Activated naive CD4-positive, alpha-beta T cell treated with anti-CD3 and anti-CD28 coated beads for 36 hours (primary cell): Measurements from ENCODE around the gene SPATA25. TPM values are rescaled to one million over a fixed set of nuclear protein-coding genes. Genes with fewer than 3 reads are reported as not detected.
"Not testable (repeated sequence)": the region's sequence is repeated elsewhere in the genome, so short reads cannot be mapped to it uniquely, and the experiment has no call there.

Experiments
- CTCF ChIA-PET: fragments of 350-600 bp; sonication (Branson Sonifier 250); formaldehyde crosslinking; loops from one replicate; lab custom pipeline; 2021; ENCODE audit warnings: antibody characterized with exemption; lab: Charles Lee
- DNase-seq: peaks from one replicate; pipeline ENCODE4 v3.0.0-alpha.2; 2020
- H3K27ac Mint-ChIP-seq: one replicate; pipeline ENCODE4 v1.8.0; 2021; ENCODE audit warnings: mild to moderate bottlenecking, mixed read lengths
- H3K27me3 Mint-ChIP-seq: one replicate; pipeline ENCODE4 v1.8.0; 2021; ENCODE audit warnings: low read depth, mixed read lengths
- H3K36me3 Mint-ChIP-seq: one replicate; pipeline ENCODE4 v1.8.0; 2021; ENCODE audit warnings: low read depth, mixed read lengths
- H3K4me1 Mint-ChIP-seq: one replicate; pipeline ENCODE4 v1.8.0; 2021; ENCODE audit warnings: low read depth, mixed read lengths
- H3K4me3 Mint-ChIP-seq: one replicate; pipeline ENCODE4 v1.8.0; 2021; ENCODE audit warnings: mild to moderate bottlenecking, moderate library complexity, mixed read lengths
- H3K9me3 Mint-ChIP-seq: one replicate; pipeline ENCODE4 v1.8.0; 2021; ENCODE audit warnings: mixed read lengths
- intact Hi-C: fragments of 100-400 bp; cut with micrococcal nuclease; formaldehyde crosslinking; loops from one replicate; pipeline ENCODE4 v1.15.1; 2023
- total RNA-seq, 2 experiments: library from RNA; stranded (reverse); gene quantifications; one replicate each; pipeline ENCODE4 v1.2.3, GENCODE V29; 2021

SPATA25 gene
- total RNA-seq, 2 experiments from 2014 or later, result 0.38 to 0.52 TPM

DNA sequence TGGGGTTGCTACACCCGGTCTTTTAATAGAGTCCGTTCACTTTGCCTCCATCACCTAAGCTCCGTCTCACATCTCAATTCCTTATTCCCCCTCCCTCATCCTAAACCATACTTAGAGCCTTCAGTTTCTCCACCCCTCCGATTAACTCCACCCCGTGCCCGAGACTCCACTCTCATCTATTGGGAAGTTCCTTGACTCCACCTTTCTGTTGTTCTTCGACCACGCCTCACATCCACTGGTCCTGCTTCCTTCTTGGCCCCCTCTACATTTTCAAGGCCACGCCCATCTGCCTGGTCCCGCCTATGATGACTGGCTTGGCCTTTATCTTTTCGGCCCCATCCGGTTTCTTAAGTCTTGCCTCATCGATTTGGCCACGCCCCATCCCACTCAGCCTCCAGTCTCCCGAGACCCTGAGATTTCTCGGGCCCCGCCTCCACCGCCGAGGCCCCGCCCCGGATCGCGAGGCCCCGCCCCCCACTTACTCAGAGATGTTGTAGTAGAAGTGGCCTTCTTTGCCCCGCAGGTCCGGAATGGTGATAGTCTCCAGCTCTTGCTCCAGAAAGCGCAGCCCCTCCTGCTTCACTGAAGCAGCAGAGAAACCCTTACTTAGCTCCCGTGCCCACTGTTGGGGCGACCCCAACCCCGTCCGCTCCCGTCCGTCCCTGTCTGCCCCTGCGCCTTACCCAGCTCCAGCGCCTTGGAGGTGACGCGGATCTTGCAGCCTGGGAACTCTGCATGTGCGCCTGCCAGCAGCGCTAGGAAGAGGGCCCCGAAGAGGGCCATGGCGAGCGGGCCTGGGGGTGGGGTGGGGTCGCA is 23.5 kb upstream of the SPATA25 start:
- peak overlapping the region; percentile 82 for H3K4me3 Mint-ChIP-seq
- peak overlapping the region; percentile 25 for H3K27ac Mint-ChIP-seq
- no peaks in the 10 kb centered on the region for H3K36me3 Mint-ChIP-seq
- no peaks in the 10 kb centered on the region for H3K9me3 Mint-ChIP-seq
- intact Hi-C loops, result loop anchor here (1.0 kb wide), 4 partner anchors 20 to 61 kb away; partner anchors contain the start of genes ACOT8, CTSA, NEURL2 and ZNF335
- CTCF ChIA-PET, result interaction anchor here (1.4 to 2.9 kb wide), 2 partner anchors 21 to 112 kb away, joined by 3 to 7 read pairs; partner anchors contain the start of genes CTSA and NEURL2
- DNase-seq, result peak; percentile 97
- H3K4me1 Mint-ChIP-seq, result peaks cover 20% of the 10 kb centered on the region
- H3K27me3 Mint-ChIP-seq, result peaks cover 16% of the 10 kb centered on the region

DNA sequence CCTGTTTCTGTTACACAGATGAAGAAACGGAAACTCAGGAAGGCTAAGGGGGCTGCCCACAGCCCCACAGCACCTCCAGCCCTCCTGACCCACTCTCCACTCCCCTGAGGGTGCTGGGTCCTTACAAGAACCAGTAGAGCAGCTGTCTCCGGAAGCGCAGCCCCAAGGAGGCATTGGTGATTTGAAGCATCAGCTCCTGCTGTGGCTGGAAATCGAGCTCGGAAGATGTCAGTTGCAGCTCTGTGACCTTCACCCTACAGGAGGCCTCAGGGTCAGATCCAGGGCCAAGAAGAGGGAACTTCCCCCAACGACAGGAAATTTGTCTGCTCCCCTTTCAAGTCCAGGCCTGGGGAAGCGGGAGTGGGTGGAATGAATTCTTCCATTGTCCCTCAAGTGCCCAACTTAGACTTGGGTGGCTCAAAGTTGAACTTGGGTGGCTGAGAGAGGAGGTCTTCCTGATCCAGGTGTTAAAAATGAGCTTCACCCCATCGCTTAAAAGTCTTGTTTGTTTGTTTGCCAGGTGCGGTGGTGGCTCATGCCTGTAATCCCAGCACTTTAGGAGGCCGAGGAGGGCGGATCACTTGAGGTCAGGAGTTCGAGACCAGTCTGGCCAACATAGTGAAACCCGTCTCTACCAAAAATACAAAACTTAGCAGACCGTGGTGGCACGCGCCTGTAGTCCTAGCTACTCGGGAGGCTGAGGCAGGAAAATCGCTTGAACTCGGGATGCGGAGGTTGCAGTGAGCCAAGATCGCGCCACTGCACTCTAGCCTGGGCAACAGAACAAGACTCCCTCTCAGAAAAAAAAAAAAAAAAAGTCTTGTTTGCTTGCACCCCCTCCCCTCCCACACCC is 22.6 kb upstream of the SPATA25 start:
- intact Hi-C loops, result loop anchor here (1.0 kb wide), 3 partner anchors 19 to 62 kb away; partner anchors contain the start of genes ACOT8, CTSA, NEURL2 and ZNF335
- H3K4me3 Mint-ChIP-seq, result peak overlapping the region; percentile 82
- H3K36me3 Mint-ChIP-seq, result no peaks in the 10 kb centered on the region
- peaks cover 14% of the 10 kb centered on the region for H3K27me3 Mint-ChIP-seq
- no peaks in the 10 kb centered on the region for H3K9me3 Mint-ChIP-seq
- peaks cover 20% of the 10 kb centered on the region for H3K4me1 Mint-ChIP-seq
- CTCF ChIA-PET, result interaction anchor here (0.7 to 2.9 kb wide), 3 partner anchors 20 to 112 kb away, joined by 3 to 7 read pairs (median 3); partner anchors contain the start of genes CTSA and NEURL2
- DNase-seq, result no peak
- H3K27ac Mint-ChIP-seq, result no peak overlapping the region

DNA sequence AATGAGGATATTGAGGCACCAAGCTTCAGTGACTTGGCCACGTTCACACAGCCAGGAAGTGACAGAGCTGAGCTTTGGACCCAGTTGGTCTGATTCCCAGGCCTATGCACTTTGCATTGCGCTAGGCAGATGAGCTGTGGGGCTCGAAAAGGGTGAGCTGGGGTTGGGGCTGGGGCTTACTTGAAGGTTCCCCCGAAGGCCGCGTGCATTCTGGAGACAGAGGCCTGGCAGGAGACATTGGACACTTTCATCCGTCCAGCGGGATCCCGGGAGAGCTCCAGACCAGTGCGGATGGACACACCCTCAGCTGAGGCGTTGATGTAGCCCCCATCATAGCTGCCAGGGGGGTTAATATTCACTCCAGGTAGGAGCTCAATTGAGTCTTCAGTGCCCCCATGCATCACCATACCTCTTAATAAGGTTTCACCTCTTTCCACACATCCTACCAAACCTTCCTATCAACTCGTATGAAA is 21.9 kb upstream of the SPATA25 start:
- CTCF ChIA-PET, result interaction anchor here (0.7 to 2.9 kb wide), 3 partner anchors 19 to 111 kb away, joined by 3 to 7 read pairs (median 3); partner anchors contain the start of genes CTSA and NEURL2
- intact Hi-C loops, result no loop called here
- H3K4me3 Mint-ChIP-seq, result no peak overlapping the region
- H3K27me3 Mint-ChIP-seq, result peaks cover 11% of the 10 kb centered on the region
- no peaks in the 10 kb centered on the region for H3K9me3 Mint-ChIP-seq
- H3K4me1 Mint-ChIP-seq, result peaks cover 20% of the 10 kb centered on the region
- H3K36me3 Mint-ChIP-seq, result no peaks in the 10 kb centered on the region
- no peak for DNase-seq
- H3K27ac Mint-ChIP-seq, result no peak overlapping the region

DNA sequence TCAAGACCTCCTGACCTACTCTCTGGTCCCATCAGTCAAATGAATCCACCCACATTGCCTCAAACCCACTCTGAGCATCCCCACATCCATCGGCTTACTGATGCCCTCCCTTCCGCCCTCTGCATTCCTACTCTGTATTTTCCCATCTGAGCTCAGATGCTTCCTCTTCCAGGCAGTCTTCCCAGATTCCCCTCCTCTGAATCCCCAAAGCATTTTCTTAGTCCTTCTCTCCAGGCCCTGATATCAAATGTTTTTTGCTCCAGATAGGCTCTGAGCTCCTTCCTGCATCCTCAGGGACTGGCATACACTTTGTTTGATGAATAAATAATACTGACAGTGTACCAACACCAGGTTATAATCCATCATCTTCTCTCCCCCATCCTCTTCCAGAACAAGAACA is 20.7 kb upstream of the SPATA25 start:
- Mint-ChIP-seq H3K27ac (no peak overlapping the region), H3K9me3 (no peaks in the 10 kb centered on the region), H3K4me1 (peaks cover 19% of the 10 kb centered on the region), H3K4me3 (no peak overlapping the region), H3K36me3 (no peaks in the 10 kb centered on the region), H3K27me3 (peaks cover 6% of the 10 kb centered on the region)
- intact Hi-C loops, result no loop called here
- DNase-seq, result no peak
- CTCF ChIA-PET, result interaction anchor here (1.1 to 2.9 kb wide), 2 partner anchors 18 to 120 kb away, joined by 3 to 7 read pairs; partner anchors contain the start of genes CTSA and NEURL2

DNA sequence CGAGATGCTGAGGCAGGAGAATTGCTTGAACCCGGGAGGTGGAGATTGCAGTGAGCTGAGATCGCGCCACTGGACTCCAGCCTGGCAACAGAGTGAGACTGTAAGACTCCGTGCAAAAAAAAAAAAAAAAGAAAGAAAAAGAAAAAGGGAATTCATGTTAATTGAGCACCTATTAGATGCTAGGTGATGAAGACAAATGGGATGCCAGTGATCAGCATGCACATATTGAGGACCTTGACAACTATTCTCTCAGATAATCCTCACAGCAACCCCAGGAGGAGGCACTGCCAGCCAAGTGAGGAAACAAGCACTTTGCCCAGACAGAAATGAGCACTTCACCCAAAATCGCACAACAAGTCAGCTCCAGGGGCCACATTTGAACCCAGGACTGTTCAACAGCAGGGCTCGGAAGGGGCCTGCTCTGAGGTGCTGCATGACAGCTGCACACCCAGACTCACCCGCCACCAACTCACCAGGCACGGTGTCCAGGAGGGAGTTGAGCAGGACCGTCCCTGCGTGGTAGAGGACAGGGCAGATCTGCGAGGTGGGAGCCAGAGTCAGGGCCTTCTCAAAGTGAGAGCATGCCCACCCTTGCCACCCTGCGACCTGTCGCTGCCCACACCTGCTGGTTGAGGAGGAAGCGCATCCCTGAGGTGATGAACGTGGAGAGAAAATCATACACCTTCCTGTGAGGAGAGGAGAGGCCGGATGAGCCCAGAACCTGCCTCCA is 20.0 kb upstream of the SPATA25 start:
- Mint-ChIP-seq H3K36me3 (no peaks in the 10 kb centered on the region), H3K4me3 (no peak overlapping the region), H3K27ac (no peak overlapping the region), H3K27me3 (peaks cover 3% of the 10 kb centered on the region), H3K4me1 (peaks cover 17% of the 10 kb centered on the region), H3K9me3 (no peaks in the 10 kb centered on the region)
- no peak for DNase-seq
- intact Hi-C loops, result no loop called here
- CTCF ChIA-PET, result interaction anchor here (1.1 kb wide), 1 partner anchor 119 kb away, joined by 3 read pairs; no protein-coding TSS in a partner anchor

DNA sequence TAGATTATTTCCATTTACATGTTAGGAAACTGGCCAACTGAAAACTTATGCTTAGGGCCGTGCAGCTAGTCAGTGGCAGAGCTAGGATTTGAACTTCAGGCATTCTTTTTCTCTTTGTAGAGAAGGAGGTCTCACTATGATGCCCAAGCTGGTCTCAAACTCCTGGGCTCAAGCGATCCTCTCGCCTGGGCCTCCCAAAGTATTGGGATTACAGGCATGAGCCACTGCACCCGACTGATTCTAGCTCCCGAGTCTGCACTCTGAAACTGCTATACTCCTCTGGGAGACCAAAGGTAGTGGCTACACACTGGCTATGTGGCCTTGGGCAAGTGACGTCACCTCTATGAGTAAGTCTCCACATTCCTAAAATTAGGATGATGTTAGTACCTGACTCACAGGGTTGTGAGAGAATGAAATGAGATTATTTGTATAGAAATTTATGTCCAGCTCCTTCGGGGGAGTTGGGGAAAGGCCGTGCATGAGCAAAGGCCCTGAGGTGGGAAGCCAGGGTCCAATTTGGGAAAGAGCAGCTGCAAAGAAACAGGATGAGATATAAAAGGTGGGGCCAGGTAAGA is 18.2 kb upstream of the SPATA25 start:
- Mint-ChIP-seq H3K36me3 (no peaks in the 10 kb centered on the region), H3K4me1 (peaks cover 2% of the 10 kb centered on the region), H3K27me3 (no peaks in the 10 kb centered on the region), H3K4me3 (no peak overlapping the region), H3K27ac (no peak overlapping the region), H3K9me3 (no peaks in the 10 kb centered on the region)
- DNase-seq, result no peak
- CTCF ChIA-PET, result interaction anchor here (1.4 kb wide), 2 partner anchors 64 to 82 kb away, joined by 4 to 5 read pairs; no protein-coding TSS in a partner anchor
- intact Hi-C loops, result no loop called here

DNA sequence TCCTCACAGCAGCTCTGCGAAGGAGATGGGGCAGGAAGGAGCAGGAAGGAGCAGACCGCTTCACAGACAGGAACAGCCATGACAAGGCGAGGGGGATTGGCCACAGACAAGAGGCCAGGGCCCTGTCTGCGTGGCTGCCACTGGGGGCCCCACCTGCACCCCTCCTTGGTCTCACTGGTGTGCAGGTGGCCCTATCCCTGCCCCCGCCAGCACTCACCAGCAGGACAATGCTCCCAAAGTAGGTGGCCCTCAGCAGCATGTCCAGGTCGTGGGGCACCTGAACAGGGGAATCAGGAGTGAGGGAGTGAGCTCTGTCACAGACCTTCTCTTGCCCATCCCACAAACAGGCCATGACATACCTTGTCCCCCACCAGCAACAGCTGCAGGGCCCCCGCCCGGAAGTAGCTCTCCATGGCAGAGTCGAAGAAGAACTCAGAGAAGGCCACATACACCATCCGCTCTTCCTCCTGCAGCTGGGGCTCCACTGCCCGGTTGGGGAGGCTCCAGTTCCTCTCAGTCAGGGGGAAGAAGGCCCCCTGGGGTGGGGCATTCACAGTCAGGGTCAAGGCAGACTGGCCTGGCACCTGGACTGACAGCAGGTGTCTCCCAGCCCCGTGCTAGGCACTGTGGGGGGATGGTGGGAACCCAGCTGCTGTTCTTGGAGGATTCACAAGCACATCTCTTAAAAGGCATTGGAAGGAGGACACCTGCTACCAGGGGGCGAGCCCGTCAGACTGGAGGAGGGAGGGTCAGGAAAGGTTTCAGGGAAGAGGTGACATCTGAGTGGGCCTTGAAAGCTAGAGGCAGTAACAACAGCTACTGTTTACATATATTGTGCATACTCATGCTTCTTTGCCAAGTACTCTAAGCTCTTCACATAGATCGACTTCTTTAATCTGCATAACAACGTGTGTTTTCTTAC is 17.4 kb upstream of the SPATA25 start:
- Mint-ChIP-seq H3K27me3 (no peaks in the 10 kb centered on the region), H3K9me3 (no peaks in the 10 kb centered on the region), H3K4me1 (no peaks in the 10 kb centered on the region), H3K4me3 (no peak overlapping the region), H3K36me3 (no peaks in the 10 kb centered on the region), H3K27ac (no peak overlapping the region)
- CTCF ChIA-PET, result interaction anchor here (1.4 kb wide), 2 partner anchors 65 to 81 kb away, joined by 4 to 5 read pairs; no protein-coding TSS in a partner anchor
- DNase-seq, result no peak
- intact Hi-C loops, result no loop called here

DNA sequence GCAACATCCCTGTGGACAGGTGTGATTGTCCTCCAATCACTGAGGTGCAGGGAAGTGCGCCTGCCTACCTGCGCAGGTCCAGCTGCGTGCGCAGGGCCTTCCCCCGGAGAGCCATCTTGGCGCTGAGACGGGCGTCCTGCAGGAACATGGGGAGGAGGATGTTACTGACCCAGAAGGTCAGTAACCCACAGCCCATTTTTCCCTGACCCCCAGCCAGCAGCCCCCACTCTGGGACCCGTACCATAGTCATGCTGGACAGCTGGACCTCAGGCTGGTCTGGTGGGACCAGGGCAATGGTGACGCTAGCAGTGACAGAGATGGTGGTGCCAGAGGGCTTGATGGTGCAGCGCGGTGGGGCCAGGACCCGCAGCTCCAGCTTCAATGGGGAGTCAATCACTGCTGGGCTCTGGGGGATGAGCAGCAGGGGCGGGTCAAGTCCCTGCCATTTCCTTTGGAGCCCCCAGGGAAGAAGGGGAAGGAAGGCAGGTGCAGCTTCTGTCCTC is 14.8 kb upstream of the SPATA25 start:
- H3K9me3 Mint-ChIP-seq, result no peaks in the 10 kb centered on the region

DNA sequence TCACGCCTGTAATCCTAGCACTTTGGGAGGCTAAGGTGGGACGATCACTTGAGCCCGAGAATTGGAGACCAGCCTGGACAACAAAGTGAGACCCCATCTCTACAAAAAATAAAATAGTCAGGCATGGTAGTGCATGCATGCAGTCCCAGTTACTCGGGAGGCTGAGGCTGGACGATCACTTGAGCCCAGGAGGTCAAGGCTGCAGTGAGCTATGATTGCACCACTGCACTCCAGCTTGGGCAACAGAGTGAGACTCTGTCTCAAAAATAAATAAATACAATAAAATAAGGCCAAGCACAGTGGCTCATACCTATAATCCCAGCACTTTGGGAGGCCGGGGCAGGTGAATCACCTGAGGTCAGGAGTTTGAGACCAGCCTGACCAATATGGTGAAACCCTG is 13.9 kb upstream of the SPATA25 start:
- H3K9me3 Mint-ChIP-seq, CTCF ChIA-PET: not testable (repeated sequence)

More for the DNA sequence above, 14.8 kb upstream of the SPATA25 start:
- H3K36me3 Mint-ChIP-seq, result peaks cover 4% of the 10 kb centered on the region
- H3K4me1 Mint-ChIP-seq, result no peaks in the 10 kb centered on the region
- H3K27ac Mint-ChIP-seq, result no peak overlapping the region
- no peak overlapping the region for H3K4me3 Mint-ChIP-seq
- no peaks in the 10 kb centered on the region for H3K27me3 Mint-ChIP-seq
- CTCF ChIA-PET, result interaction anchor here (0.6 kb wide), 1 partner anchor 41 kb away, joined by 3 read pairs; no protein-coding TSS in a partner anchor
- no peak for DNase-seq
- intact Hi-C loops, result no loop called here

DNA sequence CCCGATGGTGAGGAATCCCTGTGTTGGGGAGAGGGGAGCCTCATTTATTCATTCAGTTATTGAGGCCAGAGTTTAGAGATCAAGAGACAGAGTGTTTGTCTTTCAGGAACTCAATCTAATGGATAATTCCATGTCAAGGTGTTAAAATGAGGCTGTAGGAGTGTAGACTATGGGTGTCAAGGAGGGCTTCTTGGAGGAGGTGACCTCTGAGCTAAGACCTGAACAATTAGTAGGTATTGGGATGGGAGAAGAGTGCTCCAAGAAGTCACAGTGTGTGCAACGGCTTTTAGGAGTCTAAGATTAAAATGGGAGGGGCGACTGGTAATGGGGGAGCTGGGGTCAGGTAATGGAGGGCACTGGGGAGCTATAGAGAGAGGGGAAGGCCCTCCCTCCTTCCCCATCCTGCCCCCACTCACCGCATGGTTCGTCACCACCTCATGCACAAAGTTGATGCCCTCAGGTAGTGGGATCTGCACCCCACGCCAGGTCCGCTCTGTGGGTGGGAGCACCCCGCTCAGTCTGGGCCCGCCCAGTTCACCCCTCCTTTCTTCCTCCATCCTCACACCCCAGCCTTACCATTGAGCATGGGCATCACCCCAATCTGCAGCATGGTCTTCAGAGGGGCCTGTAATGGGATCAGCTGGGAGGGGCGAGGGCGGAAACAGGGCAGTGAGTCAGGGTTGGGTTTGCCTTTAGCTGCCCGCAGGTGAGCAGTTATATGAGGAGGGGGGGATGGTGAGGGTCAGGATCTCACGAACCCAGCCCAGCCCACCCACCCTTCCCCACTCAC is 11.8 kb upstream of the SPATA25 start:
- DNase-seq, result no peak
- Mint-ChIP-seq H3K4me1 (no peaks in the 10 kb centered on the region), H3K36me3 (peaks cover 4% of the 10 kb centered on the region), H3K27ac (no peak overlapping the region), H3K9me3 (no peaks in the 10 kb centered on the region), H3K27me3 (no peaks in the 10 kb centered on the region), H3K4me3 (no peak overlapping the region)
- intact Hi-C loops, result no loop called here
- CTCF ChIA-PET, result no interaction called here

More for the DNA sequence above, 13.9 kb upstream of the SPATA25 start:
- H3K27ac Mint-ChIP-seq, H3K27me3 Mint-ChIP-seq, H3K36me3 Mint-ChIP-seq, DNase-seq, H3K4me1 Mint-ChIP-seq, intact Hi-C loops, H3K4me3 Mint-ChIP-seq: not testable (repeated sequence)
